WERI-Rb-1 (cell line): ENCODE measurements around the gene ARHGEF6.

Source experiments
- DNase-seq: peaks from one replicate; pipeline ENCODE4 v3.0.0-alpha.2; 2020
- H3K27ac ChIP-seq: fragments of 250-450 bp; sonication (Bioruptor Pico); 2 replicates; pipeline ENCODE4 v1.5.1; 2020; ENCODE audit warnings: mild to moderate bottlenecking, moderate library complexity
- H3K27me3 ChIP-seq: fragments of 250-450 bp; sonication (Bioruptor Pico); 2 replicates; pipeline ENCODE4 v1.5.1; 2021; ENCODE audit warnings: mild to moderate bottlenecking, low read depth, moderate library complexity; ENCODE audit not compliant: insufficient read depth, severe bottlenecking
- H3K36me3 ChIP-seq: fragments of 250-450 bp; sonication (Bioruptor Pico); 2 replicates; pipeline ENCODE4 v1.5.1; 2020; ENCODE audit warnings: mild to moderate bottlenecking, moderate library complexity
- H3K4me3 ChIP-seq: 2 replicates; pipeline ENCODE4 v1.5.1; 2011; ENCODE audit warnings: low read depth, mild to moderate bottlenecking, control low read depth, low read length
- H3K9me3 ChIP-seq: fragments of 250-450 bp; sonication (Bioruptor Pico); 2 replicates; pipeline ENCODE4 v1.5.1; 2021; ENCODE audit warnings: mild to moderate bottlenecking, moderate library complexity; ENCODE audit not compliant: severe bottlenecking
- TF ChIP-seq, protein P1 (sequence below): IDR thresholded peaks from 2 replicates; pipeline ENCODE4 v1.5.1; 2011; ENCODE audit warnings: low read depth, mild to moderate bottlenecking, control low read depth, inconsistent platforms, low read length

ARHGEF6 gene

DNA sequence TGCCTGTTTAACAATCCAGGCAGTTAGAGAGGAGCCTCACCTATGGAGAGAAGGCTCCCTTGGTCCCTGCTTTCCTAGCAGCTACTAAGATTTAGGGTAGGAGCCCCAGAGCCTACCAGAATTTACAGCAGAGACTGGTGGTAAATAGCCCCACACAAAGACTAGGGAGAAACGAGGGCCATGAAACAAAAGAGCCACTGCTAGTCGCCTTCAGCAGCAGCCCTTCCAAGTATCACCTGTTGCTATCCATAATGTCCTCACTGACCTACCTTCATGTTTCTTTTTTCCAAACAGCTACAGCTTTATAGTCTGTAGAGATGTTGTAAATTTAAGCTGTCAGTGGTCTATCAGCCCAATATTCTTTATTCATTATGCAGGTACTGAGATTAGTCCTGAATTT, 25.3 kb downstream of the ARHGEF6 start:
- H3K36me3 ChIP-seq, result no peaks in the 10 kb centered on the region
- no peak overlapping the region for H3K27ac ChIP-seq
- H3K4me3 ChIP-seq, result no peak overlapping the region
- TF ChIP-seq, protein P1, sequence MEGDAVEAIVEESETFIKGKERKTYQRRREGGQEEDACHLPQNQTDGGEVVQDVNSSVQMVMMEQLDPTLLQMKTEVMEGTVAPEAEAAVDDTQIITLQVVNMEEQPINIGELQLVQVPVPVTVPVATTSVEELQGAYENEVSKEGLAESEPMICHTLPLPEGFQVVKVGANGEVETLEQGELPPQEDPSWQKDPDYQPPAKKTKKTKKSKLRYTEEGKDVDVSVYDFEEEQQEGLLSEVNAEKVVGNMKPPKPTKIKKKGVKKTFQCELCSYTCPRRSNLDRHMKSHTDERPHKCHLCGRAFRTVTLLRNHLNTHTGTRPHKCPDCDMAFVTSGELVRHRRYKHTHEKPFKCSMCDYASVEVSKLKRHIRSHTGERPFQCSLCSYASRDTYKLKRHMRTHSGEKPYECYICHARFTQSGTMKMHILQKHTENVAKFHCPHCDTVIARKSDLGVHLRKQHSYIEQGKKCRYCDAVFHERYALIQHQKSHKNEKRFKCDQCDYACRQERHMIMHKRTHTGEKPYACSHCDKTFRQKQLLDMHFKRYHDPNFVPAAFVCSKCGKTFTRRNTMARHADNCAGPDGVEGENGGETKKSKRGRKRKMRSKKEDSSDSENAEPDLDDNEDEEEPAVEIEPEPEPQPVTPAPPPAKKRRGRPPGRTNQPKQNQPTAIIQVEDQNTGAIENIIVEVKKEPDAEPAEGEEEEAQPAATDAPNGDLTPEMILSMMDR, result no peak
- H3K27me3 ChIP-seq, result peaks cover 26% of the 10 kb centered on the region
- no peaks in the 10 kb centered on the region for H3K9me3 ChIP-seq
- no peak for DNase-seq

DNA sequence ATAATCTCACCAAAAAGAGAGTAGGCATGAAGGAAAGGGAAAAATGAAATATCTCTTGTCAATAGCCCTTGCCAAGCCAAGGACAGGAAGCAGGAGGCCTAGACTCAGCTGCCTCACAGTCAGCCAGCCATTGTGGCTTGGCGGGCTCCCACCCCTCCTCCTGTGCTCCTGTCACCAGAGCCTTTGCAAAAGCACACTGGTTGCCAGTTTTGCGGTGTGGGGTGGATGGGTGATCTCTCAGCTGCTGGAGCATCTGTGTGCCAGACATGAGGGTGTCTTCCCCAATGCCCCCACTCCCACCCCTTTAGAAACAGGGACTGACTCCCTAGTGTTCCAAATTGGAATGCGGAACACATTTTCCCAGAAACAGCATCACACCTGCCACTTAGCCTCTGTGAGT, 26.1 kb downstream of the ARHGEF6 start:
- H3K27ac ChIP-seq, result no peak overlapping the region
- no peak overlapping the region for H3K4me3 ChIP-seq
- no peaks in the 10 kb centered on the region for H3K36me3 ChIP-seq
- DNase-seq, result no peak
- H3K9me3 ChIP-seq, result no peaks in the 10 kb centered on the region
- TF ChIP-seq, protein P1, result no peak
- H3K27me3 ChIP-seq, result peaks cover 22% of the 10 kb centered on the region

DNA sequence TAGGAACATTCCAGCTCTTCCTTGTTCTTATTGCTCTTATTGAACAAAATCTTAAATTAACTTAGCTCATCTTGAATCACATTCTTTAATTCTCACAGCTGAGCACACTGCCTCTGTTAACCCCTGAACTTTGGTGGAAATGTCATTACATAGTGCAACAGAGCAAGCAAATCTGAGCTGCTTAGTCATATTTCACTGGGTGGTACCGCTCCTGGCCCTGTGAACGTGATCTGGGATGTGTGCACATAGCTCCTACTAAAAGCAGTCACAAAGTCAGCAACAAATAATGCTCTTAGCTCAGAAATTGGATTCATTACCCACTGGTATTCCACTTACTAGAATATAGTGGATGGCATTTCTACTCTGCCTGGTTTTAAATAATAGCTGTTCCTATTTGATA, 27.9 kb downstream of the ARHGEF6 start:
- Histone ChIP-seq H3K27me3 (peaks cover 22% of the 10 kb centered on the region), H3K9me3 (no peaks in the 10 kb centered on the region), H3K4me3 (no peak overlapping the region), H3K36me3 (no peaks in the 10 kb centered on the region), H3K27ac (no peak overlapping the region)
- DNase-seq, result no peak
- TF ChIP-seq, protein P1, result no peak

DNA sequence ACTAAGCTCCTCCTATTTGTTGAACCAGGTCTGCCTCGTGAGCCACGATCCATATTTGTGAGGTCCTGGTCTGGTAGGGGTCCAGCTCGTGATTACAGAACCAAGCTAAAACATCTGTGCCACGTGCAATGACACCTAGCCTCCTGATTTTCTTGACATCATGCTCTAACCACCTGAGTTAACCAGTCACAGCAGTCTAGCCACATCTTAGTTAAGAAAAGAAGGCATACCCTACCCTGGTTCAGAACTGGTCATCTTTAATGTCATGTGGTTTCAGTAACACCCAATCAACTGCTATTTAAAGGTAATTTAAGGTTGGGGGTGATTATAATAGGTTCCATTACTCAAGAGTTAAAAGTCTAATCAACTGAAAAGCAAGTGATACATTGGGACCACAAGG, 28.4 kb downstream of the ARHGEF6 start:
- TF ChIP-seq, protein P1, result no peak
- Histone ChIP-seq H3K36me3 (no peaks in the 10 kb centered on the region), H3K27me3 (peaks cover 18% of the 10 kb centered on the region), H3K4me3 (no peak overlapping the region), H3K9me3 (no peaks in the 10 kb centered on the region), H3K27ac (no peak overlapping the region)
- DNase-seq, result no peak

DNA sequence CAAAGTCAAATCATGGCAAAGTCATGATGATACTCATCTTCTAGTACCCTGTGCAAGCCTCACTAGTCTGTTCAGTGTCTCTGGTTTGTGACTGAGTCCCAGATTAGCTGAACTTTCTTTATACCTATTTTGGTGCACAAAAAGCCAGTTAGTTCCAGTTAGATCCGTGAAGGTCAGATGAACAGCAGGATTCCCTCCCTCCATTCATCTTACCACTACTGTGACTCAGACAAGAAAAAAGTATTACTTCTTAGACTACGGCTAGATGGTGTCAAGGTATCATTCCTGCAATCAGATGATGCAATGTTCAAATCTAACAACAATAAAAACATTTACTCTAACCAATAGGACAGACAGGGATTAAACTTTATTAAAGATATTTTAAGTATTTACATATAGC, 30.4 kb downstream of the ARHGEF6 start:
- Histone ChIP-seq H3K36me3 (no peaks in the 10 kb centered on the region), H3K27me3 (peaks cover 24% of the 10 kb centered on the region), H3K4me3 (no peak overlapping the region), H3K9me3 (no peaks in the 10 kb centered on the region), H3K27ac (no peak overlapping the region)
- TF ChIP-seq, protein P1, result no peak
- no peak for DNase-seq
